IPS-11a (cell line): Measurements from ENCODE around the gene ZNF513.
A peak's percentile ranks its signal among the peaks of the same experiment; 100 is the strongest.
"Not testable (repeated sequence)": the region's sequence is repeated elsewhere in the genome, so short reads cannot be mapped to it uniquely, and the experiment has no call there.

Experiments
- H3K4me3 ChIP-seq: one replicate; pipeline ENCODE4 v1.5.1; 2013; ENCODE audit warnings: low read depth, low read length, control low read depth

Gene ZNF513

GRCh38 chr2:27356382-27357181, 24.0 kb downstream of the ZNF513 start, which contains the start of gene GTF3C2:
GTF3C2 (minus strand) TSS chr2:27356764; CDS start chr2:27343554, 13,210 bp downstream.
- peak within 1 kb of the TSS; percentile 99 for H3K4me3 ChIP-seq

GRCh38 chr2:27356056-27356381, 24.5 kb downstream of the ZNF513 start:
- peak overlapping the region; percentile 99 for H3K4me3 ChIP-seq

DNA sequence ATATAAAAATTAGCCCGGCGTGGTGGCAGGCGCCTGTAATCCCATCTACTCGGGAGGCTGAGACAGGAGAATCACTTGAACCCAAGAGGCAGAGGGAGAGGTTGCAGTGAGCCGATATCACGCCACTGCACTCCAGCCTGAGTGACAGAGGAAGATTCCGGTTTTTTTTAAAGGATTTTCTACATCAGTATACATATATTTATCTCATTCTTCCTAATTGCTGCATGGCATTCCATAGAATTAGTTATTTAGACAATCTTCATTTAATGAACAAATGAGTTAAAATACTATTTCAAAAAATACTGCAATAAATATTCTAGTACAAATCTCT, 26.0 kb downstream of the ZNF513 start:
- H3K4me3 ChIP-seq = no peak overlapping the region

DNA sequence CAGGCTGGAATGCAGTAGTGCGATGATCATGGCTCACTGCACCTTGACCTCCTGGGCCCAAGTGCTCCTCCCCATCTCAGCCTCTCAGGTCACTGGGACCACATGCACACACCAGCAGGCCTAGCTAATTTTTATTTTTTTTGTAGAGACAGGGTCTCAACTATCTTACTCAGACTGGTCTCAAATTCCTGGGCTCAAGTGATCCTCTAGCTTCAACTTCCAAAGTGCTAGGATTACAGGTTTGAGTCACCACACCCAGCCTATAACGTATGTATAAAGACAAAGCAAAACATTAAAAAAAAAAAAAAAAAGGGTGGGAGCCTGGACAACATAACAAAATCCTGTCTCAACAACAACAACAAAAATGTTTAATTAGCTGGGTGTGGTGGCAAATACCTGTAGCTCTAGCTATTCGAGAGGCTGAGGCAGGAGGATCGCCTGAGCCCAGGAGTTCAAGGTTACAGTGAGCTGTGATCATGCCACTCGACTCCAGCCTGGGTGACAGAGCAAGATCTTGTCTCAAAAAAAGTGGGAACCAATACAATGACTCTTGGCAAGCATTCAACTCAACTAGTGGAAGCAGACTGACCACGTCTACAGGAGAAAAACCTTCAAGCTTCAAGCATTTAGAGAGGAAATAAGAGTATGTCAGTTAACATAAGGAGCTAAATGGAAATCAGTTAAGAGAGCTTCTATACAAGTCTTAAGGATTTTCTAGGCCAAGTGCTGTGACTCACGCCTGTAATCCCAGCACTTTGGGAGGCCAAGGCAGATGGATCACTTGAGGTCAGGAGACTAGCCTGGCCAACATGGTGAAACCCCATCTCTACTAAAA, 26.6 kb downstream of the ZNF513 start:
- H3K4me3 ChIP-seq = no peak overlapping the region

DNA sequence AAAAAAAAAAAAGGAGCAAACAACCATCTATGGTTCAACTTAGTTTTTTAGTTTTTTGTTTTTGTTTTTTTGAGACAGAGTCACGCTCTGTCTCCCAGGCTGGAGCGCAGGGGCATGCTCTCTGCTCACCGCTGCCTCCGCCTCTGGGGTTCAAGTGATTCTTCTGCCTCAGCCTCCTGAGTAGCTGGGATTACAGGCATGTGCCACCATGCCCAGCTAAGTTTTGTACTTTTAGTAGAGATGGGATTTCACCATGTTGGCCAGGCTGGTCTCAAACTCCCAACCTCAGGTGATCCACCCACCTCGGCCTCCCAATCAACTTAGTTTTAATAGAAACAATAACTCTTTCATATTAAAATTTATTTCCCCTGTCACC, 27.2 kb downstream of the ZNF513 start:
- H3K4me3 ChIP-seq = not testable (repeated sequence)

DNA sequence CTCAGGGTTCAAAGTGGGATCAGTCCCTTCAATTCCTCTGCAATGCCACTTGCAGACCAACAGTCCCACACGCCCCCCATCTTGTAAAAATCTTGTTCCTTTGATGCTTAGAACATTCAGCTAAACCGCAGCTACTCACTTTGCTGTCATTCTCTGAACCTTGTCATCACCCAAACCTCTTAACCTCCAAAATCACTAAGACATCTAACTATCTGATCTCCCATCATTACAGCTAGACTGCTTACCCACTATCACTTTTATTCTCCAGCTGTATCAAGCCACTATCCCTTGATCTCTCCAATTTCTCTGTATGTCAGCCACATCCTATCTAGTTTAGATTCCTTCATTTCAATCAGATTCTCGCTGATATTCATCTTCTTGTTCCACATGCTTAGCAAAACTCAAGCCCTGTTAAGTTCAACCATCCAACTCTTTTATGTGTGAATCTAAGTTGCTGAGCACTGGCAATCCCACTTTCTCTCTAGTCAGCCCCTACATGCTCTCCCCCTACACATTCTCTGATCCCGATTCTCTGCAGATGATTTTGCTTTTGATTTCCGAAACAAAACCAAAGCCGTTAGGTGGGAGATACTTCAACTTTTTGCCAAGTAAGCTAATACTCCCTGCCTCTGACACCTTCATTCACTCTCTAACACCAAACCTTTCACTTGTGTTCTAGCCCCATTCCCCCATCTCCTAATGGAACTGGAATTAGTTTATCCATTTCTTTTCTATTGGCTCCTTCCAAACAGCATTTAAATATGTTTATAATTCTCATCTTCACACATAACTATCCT, 28.5 kb downstream of the ZNF513 start:
- no peak overlapping the region for H3K4me3 ChIP-seq

- no peak overlapping the region for H3K4me3 ChIP-seq
Observed at GRCh38 chr2:27350106-27350693, 30.3 kb downstream of the ZNF513 start.

DNA sequence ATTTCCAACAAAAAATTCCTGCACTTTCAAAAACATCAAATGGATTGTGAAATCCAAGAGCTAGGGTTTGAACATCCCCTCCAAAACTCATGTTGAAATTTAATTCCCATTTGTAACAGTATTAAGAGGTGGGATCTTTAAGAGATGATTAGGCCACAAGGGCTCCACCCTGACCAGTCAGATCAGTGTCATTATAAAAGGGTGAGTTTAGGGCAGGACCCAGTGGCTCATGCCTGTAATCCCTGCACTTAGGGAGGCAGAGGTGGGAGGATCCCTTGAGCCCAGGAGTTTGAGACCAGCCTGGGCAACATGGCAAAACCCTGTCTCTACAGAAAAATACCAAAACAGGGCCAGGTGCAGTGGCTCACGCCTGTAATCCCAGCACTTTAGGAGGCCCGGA, 32.9 kb downstream of the ZNF513 start:
- no peak overlapping the region for H3K4me3 ChIP-seq

- no peak overlapping the region for H3K4me3 ChIP-seq
Observed at GRCh38 chr2:27336173-27336572, 44.4 kb downstream of the ZNF513 start.

DNA sequence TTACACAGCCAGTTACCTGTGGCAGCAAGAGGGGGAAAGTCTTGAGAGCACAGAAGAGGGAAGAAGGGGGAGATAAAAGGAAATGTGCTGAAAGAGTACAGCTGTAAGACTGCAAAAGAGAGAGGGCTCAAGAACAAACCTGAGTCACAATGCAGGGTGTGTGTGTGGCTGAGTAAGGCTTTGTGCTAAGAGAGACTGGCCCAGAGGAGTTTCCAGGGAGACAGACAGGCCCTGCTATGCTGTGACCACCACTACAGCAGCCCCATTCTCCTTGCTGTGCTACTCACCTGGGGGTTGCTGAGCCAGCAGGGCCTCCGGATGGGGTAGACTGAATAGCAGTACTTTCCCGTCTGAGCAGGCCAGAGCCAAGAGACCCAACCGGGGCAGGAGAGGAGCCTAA, 45.2 kb downstream of the ZNF513 start:
- no peak overlapping the region for H3K4me3 ChIP-seq
